Neuron (in vitro differentiated cells): ENCODE data around the gene FRMD1.

ENCODE experiments used
- H2AFZ ChIP-seq: one replicate; pipeline ENCODE4 v1.6.1; 2013; ENCODE audit warnings: low read depth, mild to moderate bottlenecking, inconsistent platforms, low read length, moderate library complexity
- H3K27me3 ChIP-seq: one replicate; pipeline ENCODE4 v1.6.1; 2013; ENCODE audit warnings: low read length; ENCODE audit not compliant: insufficient read depth
- H3K36me3 ChIP-seq: one replicate; pipeline ENCODE4 v1.6.1; 2013; ENCODE audit warnings: low read length; ENCODE audit not compliant: insufficient read depth
- H3K4me1 ChIP-seq: one replicate; pipeline ENCODE4 v1.6.1; 2013; ENCODE audit warnings: low read length; ENCODE audit not compliant: insufficient read depth
- H3K4me3 ChIP-seq: 2 replicates; pipeline ENCODE4 v1.5.1; 2013; ENCODE audit warnings: mild to moderate bottlenecking, low read length, moderate library complexity
- H3K9me3 ChIP-seq: one replicate; pipeline ENCODE4 v1.6.1; 2013; ENCODE audit warnings: low read length

FRMD1 gene

DNA sequence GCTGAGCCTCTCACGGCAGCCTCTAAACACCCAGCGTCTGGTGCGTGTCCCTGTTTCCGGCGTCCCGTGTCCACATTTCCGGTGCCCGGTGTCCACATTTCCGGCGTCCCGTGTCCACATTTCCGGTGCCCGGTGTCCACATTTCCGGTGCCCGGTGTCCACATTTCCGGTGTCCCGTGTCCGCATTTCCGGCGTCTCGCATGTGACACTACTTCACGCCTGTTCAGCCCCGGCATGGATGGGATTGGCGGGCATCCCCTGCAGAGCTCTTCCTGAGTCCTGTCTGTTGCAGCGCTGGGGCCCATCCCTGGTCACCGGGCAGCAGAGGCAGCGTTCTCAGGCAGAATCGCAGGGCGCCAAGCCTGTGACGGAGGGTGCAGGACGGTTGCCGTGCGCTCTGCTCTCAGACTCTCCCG lies 3.2 kb downstream of the FRMD1 start:
- Histone ChIP-seq H3K4me1 (no peaks in the 10 kb centered on the region), H3K36me3 (no peaks in the 10 kb centered on the region), H2AFZ (no peak overlapping the region), H3K27me3 (no peaks in the 10 kb centered on the region), H3K4me3 (no peak overlapping the region), H3K9me3 (no peaks in the 10 kb centered on the region)

DNA sequence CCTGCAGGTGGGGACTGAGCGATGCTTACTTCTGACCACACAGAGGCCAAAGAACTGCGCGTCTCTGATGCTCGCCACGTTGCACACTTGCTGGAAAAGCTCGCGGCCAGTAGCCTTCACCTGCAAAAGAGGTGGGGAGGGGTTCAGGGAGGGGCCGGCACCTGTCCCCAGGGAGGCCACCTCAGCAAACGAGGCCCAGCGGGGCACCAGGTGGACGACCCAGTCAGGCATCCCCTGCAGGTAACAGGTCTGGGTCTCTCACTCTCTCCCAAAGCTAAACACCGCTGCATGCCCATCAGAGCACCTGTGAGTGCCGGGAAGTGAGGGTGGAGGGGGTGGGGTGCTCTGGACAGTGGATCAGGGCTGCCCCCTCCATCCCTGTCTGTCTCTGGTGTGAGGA lies 3.8 kb downstream of the FRMD1 start:
- Histone ChIP-seq H3K27me3 (no peaks in the 10 kb centered on the region), H3K4me3 (no peak overlapping the region), H3K36me3 (no peaks in the 10 kb centered on the region), H2AFZ (no peak overlapping the region), H3K9me3 (no peaks in the 10 kb centered on the region), H3K4me1 (no peaks in the 10 kb centered on the region)

DNA sequence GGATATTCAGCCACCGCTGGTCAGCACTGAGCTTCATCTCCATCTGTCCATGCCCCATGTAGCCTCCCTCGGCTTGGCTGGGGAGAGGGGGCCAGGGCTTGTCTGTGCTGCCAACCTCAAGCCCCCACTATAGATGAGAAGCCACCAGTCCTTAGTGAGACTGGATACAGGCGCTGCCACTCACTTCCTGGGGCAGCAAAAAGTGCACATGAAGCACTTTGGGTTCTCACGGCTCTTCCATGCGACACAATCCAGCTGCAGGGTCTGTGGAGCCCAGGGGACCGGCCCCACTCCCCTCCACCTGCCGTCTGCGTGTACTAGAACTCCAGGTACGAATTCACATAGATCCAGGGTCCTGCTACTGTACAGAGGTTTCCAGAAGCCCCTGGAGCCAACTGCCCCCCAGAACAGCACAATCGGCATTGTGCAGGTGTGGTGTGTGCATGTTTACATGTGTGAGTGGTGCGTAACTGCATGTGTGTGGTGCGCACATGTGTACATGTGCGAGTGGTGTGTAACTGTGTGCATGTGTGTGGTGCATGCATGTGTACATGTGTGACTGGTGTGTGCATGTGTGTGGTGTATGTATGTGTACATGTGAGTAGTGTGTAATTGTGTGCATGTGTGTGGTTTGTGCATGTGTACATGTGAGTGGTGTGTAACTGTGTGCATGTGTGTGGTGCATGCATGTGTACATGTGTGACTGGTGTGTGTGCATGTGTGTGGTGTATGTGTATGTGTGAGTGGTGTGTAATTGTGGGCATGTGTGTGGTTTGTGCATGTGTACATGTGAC lies 4.9 kb downstream of the FRMD1 start:
- no peak overlapping the region for H2AFZ ChIP-seq
- H3K4me1 ChIP-seq: no peaks in the 10 kb centered on the region
- H3K9me3 ChIP-seq: no peaks in the 10 kb centered on the region
- no peak overlapping the region for H3K4me3 ChIP-seq
- H3K27me3 ChIP-seq: no peaks in the 10 kb centered on the region
- no peaks in the 10 kb centered on the region for H3K36me3 ChIP-seq

DNA sequence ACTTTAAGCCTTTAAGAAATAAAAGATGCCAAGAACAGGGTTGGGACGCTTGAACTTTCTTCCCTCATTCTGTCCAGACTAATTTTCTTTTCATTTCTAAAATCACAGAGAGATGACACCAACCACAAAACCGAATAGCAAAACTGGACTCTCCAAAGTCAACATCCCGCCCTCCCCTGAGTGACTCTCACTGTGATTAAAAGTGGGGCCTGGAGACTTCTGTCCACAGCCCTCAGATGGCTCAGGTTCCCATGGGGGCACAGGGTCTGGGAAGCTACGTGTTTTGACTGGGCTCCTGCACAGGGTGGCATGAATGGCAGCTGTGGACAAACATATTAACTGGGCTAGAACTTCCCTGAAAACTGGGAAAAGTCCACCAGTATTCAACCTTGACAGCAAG lies 6.3 kb downstream of the FRMD1 start:
- H2AFZ ChIP-seq: no peak overlapping the region
- H3K9me3 ChIP-seq: no peaks in the 10 kb centered on the region
- no peaks in the 10 kb centered on the region for H3K36me3 ChIP-seq
- H3K4me3 ChIP-seq: no peak overlapping the region
- no peaks in the 10 kb centered on the region for H3K4me1 ChIP-seq
- H3K27me3 ChIP-seq: no peaks in the 10 kb centered on the region

DNA sequence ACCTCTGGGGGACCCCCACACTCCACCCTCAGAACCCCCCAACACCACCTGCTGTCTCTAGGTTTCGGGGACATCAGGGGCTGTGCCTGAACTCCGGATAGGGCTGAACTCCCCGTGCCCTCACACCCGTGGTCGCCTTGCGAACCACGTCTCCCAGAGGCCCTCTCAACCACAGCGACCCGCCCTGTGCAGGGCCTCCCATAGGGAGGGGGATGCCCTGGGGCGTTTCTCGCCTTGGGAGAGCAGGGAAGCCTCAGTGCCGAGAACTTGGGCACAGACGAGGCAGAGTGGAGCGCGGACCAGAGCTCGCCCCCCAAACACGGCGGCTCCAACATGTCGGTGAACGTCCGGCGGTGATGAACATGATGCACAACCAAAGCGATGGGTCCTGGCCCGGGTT lies 6.8 kb downstream of the FRMD1 start:
- Histone ChIP-seq H3K4me3 (no peak overlapping the region), H3K9me3 (no peaks in the 10 kb centered on the region), H2AFZ (no peak overlapping the region), H3K36me3 (no peaks in the 10 kb centered on the region), H3K27me3 (no peaks in the 10 kb centered on the region), H3K4me1 (no peaks in the 10 kb centered on the region)

DNA sequence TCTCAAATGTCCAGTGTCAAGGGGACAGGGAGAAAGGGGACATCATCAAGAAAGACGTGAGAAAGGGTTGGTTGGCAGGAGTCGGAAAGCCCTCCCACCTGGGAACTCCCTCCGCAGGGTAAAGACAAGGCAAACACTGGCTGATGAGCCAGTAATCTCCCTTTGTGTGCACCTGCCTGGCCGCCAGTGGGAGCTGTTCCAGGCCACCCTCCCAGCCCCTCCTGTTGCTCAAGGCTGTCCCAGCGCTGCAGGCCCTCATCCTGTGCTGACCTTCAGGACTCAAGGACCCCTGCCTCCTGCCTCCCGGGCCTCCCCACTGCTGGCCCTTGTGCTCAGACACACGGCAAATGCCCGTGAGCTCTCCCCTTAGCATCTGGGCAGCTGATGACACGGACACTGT lies 7.4 kb downstream of the FRMD1 start:
- no peak overlapping the region for H3K4me3 ChIP-seq
- H3K4me1 ChIP-seq: no peaks in the 10 kb centered on the region
- no peaks in the 10 kb centered on the region for H3K27me3 ChIP-seq
- H3K9me3 ChIP-seq: no peaks in the 10 kb centered on the region
- no peaks in the 10 kb centered on the region for H3K36me3 ChIP-seq
- H2AFZ ChIP-seq: no peak overlapping the region

DNA sequence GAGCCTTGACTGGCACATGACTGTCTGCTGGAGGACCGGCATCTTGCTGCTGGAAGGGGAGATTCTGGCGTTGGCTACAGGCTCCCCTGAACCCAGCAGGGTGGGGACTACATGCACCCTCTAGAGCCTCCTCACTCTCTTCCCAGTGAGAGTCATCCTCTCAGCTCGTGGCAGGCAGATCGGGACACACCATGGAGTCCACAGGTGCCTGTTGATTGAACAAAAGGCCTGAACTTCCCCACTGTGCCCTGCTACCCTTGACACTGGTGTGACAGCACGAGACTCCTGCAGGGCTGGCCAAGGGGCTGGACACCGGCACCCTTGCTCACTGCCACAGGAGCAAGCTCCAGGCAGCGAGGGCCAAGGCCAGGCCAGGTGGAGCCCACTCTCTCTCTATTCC lies 8.2 kb downstream of the FRMD1 start:
- no peaks in the 10 kb centered on the region for H3K36me3 ChIP-seq
- no peak overlapping the region for H3K4me3 ChIP-seq
- H3K27me3 ChIP-seq: no peaks in the 10 kb centered on the region
- H3K4me1 ChIP-seq: no peaks in the 10 kb centered on the region
- H3K9me3 ChIP-seq: no peaks in the 10 kb centered on the region
- H2AFZ ChIP-seq: no peak overlapping the region

DNA sequence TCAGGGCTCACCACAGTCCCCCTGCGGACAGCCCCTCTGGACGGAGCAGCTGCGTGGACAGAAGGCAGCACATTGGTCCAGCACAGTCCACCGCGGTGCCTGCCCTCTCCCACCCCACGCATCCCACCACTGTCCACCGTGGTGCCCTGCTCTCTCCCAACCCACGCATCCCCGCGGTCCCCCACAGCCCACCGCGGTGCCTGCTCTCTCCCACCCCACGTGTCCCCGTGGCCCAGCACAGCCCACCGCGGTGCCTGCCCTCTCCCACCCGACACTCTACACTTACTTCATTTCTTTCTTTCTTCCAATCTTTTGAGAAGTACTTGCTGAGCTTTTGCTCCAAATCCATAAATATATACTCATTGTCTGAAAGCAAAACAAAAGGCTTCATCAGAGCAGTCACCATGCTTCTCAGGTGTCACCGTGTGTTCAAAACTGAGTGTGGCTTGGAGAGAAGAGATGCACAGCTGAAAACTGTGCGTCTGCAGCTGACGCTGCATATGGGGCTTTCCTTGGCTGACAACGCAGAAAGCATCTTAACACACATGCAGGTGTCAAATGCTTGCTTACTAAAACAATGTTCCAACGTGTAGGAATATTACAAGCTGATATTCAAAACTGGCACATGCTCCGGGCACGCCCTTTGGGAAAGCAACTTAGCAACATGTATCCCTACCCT lies 11.8 kb downstream of the FRMD1 start:
- no peak overlapping the region for H2AFZ ChIP-seq
- H3K4me3 ChIP-seq: no peak overlapping the region
- H3K4me1 ChIP-seq: no peaks in the 10 kb centered on the region
- H3K9me3 ChIP-seq: peaks cover 3% of the 10 kb centered on the region
- H3K36me3 ChIP-seq: no peaks in the 10 kb centered on the region
- no peaks in the 10 kb centered on the region for H3K27me3 ChIP-seq

DNA sequence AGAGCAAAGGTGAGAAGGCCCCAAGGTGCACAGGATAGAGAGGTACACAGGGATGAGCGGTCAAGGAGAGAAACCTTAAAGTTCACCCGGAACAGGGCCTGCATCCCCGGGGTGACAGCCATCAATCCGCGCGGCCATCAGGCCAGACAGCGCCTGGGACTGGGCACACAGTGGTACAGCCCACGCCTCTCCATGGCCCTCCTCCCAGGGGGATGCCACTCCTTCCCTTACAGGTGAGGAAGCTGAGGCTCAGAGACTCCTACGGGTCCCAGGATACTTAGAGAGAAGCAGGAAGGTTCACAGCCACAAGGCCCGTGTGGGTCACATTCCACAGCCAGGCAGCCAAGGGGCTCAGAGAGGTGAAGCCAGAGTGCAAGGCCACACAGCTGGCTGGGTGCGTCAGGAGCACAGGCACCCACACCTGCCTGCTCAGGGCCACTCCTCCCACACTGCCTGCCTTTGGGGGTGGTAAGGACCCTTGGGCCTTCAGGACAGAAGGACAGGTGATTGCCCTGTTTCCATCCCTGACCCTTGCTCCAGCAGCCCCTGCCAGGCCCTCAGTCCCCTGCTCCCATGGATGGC lies 14.7 kb downstream of the FRMD1 start:
- Histone ChIP-seq H3K4me3 (no peak overlapping the region), H3K9me3 (peaks cover 3% of the 10 kb centered on the region), H2AFZ (no peak overlapping the region), H3K27me3 (no peaks in the 10 kb centered on the region), H3K4me1 (no peaks in the 10 kb centered on the region), H3K36me3 (no peaks in the 10 kb centered on the region)

DNA sequence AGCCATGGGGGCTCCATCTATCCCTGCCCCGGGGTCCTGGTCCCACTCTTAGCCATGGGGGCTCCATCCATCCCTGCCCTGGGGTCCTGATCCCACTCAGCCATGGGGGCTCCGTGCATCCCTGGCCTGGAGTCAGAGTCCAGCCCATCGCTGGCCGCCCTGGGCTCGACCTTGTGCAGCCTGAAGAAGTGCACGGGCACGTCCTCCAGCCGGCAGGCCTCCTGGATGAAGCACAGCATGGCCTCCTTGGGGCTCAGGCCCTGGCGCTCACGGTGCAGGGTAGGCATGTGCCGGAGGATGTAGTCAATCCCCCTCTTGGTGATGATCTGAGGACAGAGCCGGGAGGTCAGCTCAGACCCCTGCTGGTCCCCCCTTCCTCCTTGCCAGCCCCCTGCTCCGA lies 15.6 kb downstream of the FRMD1 start:
- Histone ChIP-seq H3K27me3 (no peaks in the 10 kb centered on the region), H3K4me1 (no peaks in the 10 kb centered on the region), H3K4me3 (no peak overlapping the region), H3K9me3 (peaks cover 3% of the 10 kb centered on the region), H3K36me3 (no peaks in the 10 kb centered on the region), H2AFZ (no peak overlapping the region)

DNA sequence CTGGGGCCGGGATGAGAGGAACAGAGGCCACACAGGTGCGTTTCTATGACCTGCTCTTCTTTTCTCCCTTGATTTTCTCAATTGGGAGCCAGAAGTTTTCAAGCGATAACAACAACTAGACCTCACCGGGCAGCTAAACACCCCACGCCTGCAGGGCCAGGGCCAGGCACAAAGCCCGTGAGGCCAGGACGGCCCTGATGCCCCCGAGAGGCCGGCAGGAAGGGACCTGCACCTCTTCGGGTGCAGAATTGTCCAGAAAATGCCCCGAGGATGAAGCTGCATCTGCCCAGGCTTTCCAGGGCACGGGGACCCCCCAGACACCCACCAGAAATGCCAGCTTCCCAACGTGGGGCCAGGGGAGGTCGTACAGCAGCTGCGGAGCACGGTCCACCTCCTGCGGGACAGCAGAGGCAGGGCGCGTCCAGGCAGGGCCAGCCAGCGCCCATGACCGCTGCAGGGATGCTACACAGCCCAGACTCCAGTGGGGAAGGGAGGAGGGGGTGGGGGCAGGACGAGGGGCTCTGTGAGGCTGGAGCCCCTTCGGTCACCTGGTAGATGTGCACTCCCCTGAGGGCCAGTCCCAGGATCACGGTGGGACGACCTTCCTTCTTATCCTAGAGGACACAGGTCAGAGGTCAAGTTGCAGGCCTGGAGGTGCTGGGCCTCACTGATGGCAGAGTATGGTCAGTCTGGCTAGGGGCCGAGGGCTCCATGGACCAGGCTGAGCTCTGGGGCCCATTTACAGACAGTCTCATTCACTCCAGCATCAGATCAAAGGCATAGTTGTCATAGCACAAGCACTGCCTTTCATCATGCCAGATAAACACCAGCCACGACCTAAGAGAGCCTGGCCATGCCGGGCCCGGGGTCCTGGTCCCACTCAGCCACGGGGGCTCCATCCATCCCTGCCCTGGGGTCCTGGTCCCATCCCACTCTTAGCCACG lies 16.4 kb downstream of the FRMD1 start:
- Histone ChIP-seq H3K4me3 (no peak overlapping the region), H3K27me3 (no peaks in the 10 kb centered on the region)

DNA sequence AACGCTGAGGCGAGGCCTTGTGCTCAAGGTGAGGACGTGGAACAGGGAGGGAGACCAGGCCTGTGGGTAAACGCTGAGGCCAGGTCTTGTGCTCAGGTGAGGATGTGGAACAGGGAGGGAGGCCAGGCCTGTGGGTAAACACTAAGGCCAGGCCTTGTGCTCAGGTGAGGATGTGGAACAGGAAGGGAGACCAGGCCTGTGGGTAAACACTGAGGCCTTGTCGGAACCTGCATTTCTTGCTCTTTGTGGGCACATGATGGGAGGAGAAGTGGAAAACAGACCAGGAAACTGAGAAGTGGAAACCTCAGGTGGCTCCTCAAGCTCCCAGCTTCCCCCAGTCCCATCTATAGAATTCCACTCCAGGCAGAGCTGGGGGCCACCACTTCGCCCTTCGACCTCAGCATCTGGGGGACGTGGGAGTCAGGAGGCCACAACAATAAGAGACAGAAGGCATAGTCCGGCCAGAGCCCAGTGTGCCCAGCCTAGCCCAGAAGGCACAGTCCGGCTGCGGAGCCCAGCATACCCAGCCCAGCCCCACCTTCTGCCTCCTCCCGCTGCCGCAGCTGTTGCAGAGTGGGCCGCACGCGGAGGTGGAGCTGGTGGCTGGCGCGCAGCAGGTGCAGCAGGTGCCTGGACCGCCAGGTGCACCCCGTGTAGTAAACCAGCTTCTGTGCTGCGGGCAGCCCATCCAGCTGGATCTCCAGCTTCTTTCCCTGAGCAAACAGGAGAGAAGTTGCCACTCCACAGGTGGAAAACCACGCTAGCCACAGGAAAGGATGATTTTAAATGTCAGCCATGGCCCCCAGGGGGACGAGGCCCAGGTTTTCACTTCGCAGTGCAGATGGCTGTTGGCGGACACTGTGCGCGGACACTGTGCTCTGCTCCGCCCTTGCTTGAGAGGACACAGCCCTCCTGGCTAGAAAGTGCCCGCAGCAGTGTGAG lies 17.5 kb downstream of the FRMD1 start:
- no peak overlapping the region for H3K4me3 ChIP-seq
- H3K9me3 ChIP-seq: peaks cover 3% of the 10 kb centered on the region
- H2AFZ ChIP-seq: no peak overlapping the region
- H3K4me1 ChIP-seq: no peaks in the 10 kb centered on the region
- H3K27me3 ChIP-seq: no peaks in the 10 kb centered on the region
- no peaks in the 10 kb centered on the region for H3K36me3 ChIP-seq

More for the DNA sequence above, 16.4 kb downstream of the FRMD1 start:
- H3K36me3 ChIP-seq: no peaks in the 10 kb centered on the region
- H2AFZ ChIP-seq: no peak overlapping the region
- no peaks in the 10 kb centered on the region for H3K4me1 ChIP-seq
- H3K9me3 ChIP-seq: peaks cover 3% of the 10 kb centered on the region
